ENCODE data around the gene DENND11.

- TF ChIP-seq CHD4 (IDR thresholded peaks at IDR 0.05) (no peak), BRCA1 (IDR thresholded peaks at IDR 0.05; ENCODE audit: low read depth, low read length) (no peak)
- TF ChIP-seq, protein P1, sequence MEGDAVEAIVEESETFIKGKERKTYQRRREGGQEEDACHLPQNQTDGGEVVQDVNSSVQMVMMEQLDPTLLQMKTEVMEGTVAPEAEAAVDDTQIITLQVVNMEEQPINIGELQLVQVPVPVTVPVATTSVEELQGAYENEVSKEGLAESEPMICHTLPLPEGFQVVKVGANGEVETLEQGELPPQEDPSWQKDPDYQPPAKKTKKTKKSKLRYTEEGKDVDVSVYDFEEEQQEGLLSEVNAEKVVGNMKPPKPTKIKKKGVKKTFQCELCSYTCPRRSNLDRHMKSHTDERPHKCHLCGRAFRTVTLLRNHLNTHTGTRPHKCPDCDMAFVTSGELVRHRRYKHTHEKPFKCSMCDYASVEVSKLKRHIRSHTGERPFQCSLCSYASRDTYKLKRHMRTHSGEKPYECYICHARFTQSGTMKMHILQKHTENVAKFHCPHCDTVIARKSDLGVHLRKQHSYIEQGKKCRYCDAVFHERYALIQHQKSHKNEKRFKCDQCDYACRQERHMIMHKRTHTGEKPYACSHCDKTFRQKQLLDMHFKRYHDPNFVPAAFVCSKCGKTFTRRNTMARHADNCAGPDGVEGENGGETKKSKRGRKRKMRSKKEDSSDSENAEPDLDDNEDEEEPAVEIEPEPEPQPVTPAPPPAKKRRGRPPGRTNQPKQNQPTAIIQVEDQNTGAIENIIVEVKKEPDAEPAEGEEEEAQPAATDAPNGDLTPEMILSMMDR (IDR thresholded peaks at IDR 0.05 in 2 of 3, conservative IDR thresholded peaks at IDR 0.05 in 1 of 3; ENCODE audit: control insufficient read depth in 2 of 3, extremely low read depth in 1 of 3, insufficient read depth in 1 of 3, low read depth in 3 of 3, low read length in 3 of 3) = no peak
Measured at GRCh38 chr7:141709749-141710148, 7.8 kb upstream of the DENND11 start.
